ENCODE measurements around the gene UGGT1.

The UGGT1 gene

DNA sequence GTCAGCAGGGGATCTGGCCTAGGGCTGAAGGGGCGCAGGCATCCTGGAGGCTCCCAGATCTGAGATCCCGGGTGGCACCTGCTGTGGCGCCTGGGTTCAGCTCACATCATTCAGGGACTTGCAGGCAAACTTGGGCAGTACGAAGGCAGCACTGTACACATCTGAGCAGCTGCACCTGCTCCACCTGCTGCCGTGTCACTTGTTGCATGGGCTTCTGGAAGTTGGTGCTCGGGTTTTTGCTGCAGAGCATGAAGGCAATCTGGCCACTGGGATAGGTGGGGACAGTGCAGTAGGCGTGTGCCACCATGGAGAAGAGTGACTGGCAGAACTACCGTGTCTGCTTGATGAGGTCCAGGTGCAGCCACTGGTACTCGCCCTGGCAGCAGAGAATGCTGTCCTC, 48.6 kb downstream of the UGGT1 start:
- DNase-seq (ENCODE audit: insufficient read length, low spot score) (no peak), FAIRE-seq (no peak)
- TF ChIP-seq, protein P1, sequence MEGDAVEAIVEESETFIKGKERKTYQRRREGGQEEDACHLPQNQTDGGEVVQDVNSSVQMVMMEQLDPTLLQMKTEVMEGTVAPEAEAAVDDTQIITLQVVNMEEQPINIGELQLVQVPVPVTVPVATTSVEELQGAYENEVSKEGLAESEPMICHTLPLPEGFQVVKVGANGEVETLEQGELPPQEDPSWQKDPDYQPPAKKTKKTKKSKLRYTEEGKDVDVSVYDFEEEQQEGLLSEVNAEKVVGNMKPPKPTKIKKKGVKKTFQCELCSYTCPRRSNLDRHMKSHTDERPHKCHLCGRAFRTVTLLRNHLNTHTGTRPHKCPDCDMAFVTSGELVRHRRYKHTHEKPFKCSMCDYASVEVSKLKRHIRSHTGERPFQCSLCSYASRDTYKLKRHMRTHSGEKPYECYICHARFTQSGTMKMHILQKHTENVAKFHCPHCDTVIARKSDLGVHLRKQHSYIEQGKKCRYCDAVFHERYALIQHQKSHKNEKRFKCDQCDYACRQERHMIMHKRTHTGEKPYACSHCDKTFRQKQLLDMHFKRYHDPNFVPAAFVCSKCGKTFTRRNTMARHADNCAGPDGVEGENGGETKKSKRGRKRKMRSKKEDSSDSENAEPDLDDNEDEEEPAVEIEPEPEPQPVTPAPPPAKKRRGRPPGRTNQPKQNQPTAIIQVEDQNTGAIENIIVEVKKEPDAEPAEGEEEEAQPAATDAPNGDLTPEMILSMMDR (IDR thresholded peaks at IDR 0.05; ENCODE audit: insufficient read depth, missing control alignments), result no peak

DNA sequence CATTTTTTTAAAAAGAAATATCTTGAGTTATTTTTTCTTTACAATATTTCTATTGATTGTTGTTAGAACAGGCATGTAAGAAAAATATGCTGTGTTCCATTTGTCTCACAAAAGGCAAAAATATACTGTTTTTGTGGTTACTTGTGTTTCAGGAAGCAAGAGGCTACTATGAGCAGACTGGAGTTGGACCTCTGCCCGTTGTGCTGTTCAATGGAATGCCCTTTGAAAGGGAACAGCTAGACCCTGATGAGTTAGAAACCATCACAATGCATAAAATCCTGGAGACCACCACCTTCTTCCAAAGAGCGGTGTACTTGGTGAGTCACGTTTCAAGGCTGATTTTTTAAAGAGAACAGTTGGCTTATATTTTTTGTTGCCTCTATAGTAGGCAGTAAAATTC, 54.7 kb downstream of the UGGT1 start:
- DNase-seq (ENCODE audit: insufficient read length, low spot score) (no peak), FAIRE-seq (no peak)
- TF ChIP-seq, protein P1 (IDR thresholded peaks at IDR 0.05; ENCODE audit: insufficient read depth, missing control alignments), result no peak

DNA sequence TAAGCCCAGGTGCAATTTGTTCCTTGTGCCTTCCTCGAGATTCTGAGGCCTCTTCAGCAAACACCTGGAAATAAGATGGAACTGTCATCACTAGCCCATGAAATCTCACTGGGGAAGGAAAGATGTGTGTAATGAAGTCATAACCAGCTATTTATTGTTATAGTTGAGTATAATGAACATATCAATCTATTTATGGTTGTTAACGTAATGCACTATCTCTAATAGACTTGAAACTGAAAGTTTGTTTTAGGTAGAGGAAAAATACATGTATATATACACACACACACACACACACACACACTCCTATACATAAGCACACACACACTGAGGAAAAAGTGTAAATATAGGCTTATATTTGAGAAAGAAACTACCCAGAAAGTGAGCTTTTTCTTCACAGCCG, 62.8 kb downstream of the UGGT1 start:
- TF ChIP-seq, protein P1 (IDR thresholded peaks at IDR 0.05; ENCODE audit: insufficient read depth, missing control alignments), result no peak
- FAIRE-seq (no peak), DNase-seq (ENCODE audit: insufficient read length, low spot score) (no peak)

DNA sequence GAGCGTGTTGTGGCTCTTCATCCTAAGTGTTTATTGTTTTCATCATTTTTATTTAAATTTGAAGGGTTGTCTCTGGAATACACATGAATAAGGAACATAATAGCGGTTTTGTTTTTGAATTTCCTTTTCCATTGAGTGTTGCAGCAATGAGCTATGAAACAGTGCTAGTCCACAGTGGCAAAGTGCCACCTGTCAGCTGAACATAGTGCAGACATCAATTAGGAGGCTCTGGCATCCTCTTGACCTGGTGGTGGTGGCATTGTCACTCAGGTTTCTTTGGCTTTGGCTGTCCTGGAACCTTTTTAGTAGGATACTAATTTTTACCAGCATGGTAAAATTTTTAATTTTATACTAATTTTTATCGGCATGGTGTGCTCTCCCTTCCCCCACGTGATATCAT, 63.2 kb downstream of the UGGT1 start:
- DNase-seq (ENCODE audit: insufficient read length, low spot score) (no peak), FAIRE-seq (no peak)
- TF ChIP-seq, protein P1 (IDR thresholded peaks at IDR 0.05; ENCODE audit: insufficient read depth, missing control alignments), result no peak

DNA sequence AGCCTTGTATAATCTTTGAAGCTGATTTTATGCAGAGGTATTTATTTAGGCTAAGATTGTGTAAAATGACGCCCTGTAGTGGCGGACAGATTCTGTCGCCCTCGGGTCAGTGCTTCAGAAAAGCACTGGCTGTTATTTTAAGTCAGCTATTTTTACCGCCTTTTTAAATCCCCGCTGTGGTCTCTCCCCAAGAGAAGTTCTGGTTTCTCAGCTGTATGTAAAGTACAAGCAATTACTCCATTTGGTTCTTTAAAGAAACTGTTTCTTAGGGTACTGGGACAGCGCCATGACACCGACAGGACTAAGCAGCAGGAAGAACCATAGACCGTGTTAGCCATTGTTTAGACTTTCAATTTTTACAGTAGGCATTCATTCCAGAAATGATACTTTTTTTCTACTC, 65.0 kb downstream of the UGGT1 start:
- no peak for DNase-seq (ENCODE audit: insufficient read length, low spot score)
- TF ChIP-seq, protein P1 (IDR thresholded peaks at IDR 0.05; ENCODE audit: insufficient read depth, missing control alignments), result no peak
- no peak for FAIRE-seq

DNA sequence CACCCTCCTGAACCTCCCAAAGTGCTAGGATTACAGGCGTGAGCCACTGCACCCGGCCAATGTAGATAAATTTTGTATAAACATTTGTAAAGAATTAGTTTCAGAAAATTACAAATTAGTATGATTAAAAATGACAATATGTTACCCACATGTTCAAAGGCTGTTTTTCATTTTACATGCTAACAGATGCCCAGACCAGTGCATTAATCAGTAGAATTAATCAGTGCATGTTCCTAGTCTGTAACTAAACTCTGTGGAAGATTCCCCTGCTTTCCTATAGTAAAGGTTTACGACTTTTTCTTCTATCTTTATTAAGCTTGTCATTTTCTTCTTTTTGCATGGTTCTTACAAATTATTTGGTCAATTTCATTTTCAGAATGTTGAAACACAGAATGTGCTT, 65.8 kb downstream of the UGGT1 start:
- TF ChIP-seq, protein P1 (IDR thresholded peaks at IDR 0.05; ENCODE audit: insufficient read depth, missing control alignments), result no peak
- DNase-seq (ENCODE audit: insufficient read length, low spot score) (no peak), FAIRE-seq (no peak)

DNA sequence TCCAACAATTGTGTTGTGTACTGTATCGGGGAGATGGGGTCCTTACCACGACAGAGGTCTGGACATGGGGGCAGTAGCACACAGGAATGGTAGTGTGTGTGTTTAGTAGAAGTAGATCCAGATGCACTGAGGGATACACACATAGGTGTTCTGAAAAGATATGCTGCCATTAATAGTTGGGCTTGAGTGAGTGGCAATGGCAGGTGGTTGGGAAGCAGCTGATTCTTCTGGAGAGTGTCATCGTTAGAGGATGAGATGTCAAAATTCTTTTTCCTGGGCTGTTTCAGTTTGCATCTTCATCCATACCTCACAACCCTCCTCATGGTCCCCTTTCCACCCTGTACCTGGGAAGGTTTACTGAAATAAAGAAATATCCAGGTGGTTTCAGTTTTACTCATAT, 66.6 kb downstream of the UGGT1 start:
- no peak for FAIRE-seq

More for the DNA sequence above, 66.6 kb downstream of the UGGT1 start:
- TF ChIP-seq, protein P1 (IDR thresholded peaks at IDR 0.05; ENCODE audit: insufficient read depth, missing control alignments), result no peak
- no peak for DNase-seq (ENCODE audit: insufficient read length, low spot score)
